NCI-H2196 (cell line): ENCODE results near the gene RNF169.
"Not testable (repeated sequence)": the region's sequence is repeated elsewhere in the genome, so short reads cannot be mapped to it uniquely, and the experiment has no call there.

Experiments used
- DNase-seq: peaks from one replicate; lab custom pipeline; 2025; ENCODE audit not compliant: unreplicated experiment; lab: John Stamatoyannopoulos, UW

Gene RNF169

DNA sequence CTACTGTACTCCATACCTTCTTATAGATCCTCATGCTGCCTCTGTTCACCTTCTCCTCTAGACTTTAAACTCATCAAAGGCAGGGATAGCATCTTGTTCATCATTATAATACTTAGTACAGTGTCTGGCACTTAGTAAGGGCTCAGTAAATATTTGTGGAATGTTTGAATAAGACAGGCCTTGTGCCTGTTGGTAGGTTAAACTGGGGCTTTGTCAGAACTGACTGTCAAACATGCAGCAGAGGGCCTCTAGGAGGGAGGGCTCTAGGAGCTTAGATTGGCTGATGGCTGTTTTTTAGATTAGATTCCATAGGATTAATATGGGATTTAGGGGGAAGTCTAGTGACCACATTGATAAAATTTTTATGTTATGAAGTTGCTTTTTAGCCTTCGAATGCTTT is 70.8 kb downstream of the RNF169 start:
- no peak for DNase-seq

DNA sequence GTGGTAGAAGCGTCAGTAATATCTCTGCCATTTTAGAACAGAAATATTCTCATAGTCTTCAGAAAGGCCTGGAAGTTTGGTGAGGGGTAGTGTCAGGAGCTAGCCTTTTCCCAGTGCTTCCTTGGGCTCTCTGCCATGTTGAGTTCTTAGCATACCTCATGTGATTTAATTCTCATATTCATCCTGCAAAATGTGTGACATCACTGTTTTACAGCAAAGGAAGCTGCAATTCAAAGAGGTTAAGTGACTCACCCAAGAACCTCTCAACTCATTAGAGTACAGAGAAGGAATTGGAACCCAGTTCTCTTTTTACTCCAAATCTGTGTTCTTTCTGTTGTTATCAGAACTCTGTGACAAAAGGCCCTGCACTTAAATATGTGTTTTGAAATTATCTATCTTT is 72.1 kb downstream of the RNF169 start:
- DNase-seq: no peak

- DNase-seq: no peak
Observed at GRCh38 chr11:74822170-74822569, 73.5 kb downstream of the RNF169 start.

DNA sequence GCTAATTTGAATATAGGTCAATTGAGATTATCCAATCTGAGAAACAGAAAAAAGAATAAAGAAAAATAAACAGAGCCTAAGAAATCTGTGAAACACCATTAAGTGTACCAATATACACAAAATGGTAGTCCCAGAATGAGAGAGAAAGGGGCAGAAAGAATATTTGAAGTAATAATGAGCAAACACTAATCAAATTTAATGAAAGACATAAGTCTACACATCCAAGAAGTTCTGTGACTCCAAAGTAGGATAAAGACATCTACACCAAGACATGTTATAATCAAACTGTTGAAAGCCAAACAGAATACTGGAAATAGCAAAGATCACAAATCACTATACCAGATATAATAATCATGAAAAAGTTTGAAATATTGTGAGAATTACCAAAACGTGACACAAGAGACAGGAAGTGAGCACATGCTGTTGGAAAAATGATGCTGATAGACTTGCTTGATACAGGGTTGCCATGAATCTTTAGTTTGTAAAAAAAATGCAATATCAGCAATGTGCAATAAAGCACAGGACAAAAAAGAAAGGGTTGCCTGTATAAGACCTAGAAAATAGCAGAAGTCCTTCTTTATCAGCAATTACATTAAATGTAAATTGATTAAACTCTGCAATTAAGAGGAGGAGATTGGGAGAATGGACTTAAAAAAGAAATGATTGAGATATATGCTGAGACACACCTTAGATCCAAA is 75.8 kb downstream of the RNF169 start:
- no peak for DNase-seq

DNA sequence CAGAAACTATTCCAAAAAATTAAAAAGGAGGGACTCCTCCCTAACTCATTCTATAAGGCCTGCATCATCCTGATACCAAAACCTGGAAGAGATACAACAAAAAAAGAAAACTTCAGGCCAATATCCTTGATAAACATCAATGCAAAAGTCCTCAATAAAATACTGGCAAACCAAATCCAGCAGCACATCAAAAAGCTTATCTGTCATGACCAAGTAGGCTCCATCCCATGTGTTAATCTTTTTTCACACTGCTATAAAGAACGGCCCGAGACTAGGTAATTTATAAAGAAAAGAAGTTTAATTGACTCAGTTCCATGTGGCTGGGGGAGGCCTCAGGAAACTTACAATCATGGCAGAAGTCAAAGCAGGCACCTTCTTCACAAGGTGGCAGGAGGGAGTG is 76.9 kb downstream of the RNF169 start:
- not testable (repeated sequence) for DNase-seq

- DNase-seq: no peak
Observed at GRCh38 chr11:74826901-74827300, 78.3 kb downstream of the RNF169 start.

GRCh38 chr11:74837191-74837590 is 88.5 kb downstream of the RNF169 start:
- no peak for DNase-seq

GRCh38 chr11:74838188-74838587 is 89.5 kb downstream of the RNF169 start:
- no peak for DNase-seq

DNA sequence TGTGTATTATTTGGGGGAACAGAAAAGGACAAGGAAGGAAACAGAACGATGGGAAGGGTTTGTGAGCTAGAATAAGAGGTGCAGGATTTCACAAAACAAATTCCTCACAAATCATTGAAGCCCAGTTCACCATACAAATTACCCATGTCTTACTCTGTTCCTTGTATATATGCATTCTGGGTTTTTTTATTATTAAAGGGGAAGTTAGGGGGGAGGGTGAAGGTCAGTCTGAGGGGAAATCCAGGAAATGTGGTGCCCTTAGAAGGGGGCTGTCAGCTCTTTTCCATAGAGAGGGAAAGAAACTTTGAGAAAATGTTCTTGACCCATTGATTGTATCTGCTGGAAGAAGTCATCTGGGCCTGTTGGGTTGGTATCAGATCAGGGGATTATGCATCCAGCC is 90.8 kb downstream of the RNF169 start:
- DNase-seq: no peak

DNA sequence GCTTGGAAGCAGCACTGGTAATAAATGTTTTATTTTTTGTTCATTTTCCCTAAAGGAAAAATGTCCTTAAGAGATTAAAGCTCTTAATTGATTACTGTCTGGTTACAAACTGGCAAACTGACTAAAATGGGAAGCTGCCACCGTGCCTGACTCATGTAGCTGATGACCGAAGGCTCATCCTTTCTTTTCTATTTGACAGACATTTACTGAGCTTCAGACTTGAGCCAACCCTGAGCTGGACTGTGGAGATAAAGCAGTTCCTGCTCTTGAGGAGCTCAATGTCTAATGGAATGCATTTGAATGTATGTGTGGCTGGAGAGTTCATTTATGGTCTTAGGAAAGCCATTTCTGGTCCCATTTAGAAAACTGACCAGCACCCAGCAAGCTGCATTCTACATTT is 91.3 kb downstream of the RNF169 start:
- no peak for DNase-seq

- no peak for DNase-seq
Observed at GRCh38 chr11:74840486-74840885, 91.8 kb downstream of the RNF169 start.

- DNase-seq: no peak
Observed at GRCh38 chr11:74842967-74843366, 94.3 kb downstream of the RNF169 start.

GRCh38 chr11:74844072-74844471 is 95.4 kb downstream of the RNF169 start:
- DNase-seq: no peak

GRCh38 chr11:74844865-74845264 is 96.2 kb downstream of the RNF169 start:
- no peak for DNase-seq

GRCh38 chr11:74845978-74846517 is 97.4 kb downstream of the RNF169 start:
- no peak for DNase-seq

- DNase-seq: no peak
Observed at GRCh38 chr11:74846770-74847169, 98.1 kb downstream of the RNF169 start.

GRCh38 chr11:74847395-74847794 is 98.7 kb downstream of the RNF169 start:
- DNase-seq: no peak

- no peak for DNase-seq
Observed at GRCh38 chr11:74847895-74848294, 99.2 kb downstream of the RNF169 start.

- DNase-seq: no peak
Observed at GRCh38 chr11:74849525-74850391, 101.1 kb downstream of the RNF169 start.

DNA sequence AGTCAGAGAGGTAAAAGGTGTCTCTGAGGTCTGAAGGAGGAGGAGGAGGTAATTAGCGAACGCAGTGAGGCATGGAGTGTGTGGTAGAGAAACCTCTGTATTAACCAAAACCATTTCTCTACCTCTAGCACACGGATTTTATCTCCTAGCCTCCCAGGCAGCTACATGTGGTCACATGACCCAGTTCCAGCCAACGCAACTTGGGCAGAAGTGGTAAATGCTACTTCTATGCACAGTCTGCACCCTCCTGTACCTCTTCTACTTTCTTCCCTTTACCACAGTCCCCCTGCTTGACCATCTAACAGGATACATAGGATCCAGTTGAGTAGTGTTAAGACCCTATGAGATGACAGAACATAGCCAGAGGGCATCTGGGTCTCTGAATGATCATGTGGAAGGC is 104.6 kb downstream of the RNF169 start:
- no peak for DNase-seq

DNA sequence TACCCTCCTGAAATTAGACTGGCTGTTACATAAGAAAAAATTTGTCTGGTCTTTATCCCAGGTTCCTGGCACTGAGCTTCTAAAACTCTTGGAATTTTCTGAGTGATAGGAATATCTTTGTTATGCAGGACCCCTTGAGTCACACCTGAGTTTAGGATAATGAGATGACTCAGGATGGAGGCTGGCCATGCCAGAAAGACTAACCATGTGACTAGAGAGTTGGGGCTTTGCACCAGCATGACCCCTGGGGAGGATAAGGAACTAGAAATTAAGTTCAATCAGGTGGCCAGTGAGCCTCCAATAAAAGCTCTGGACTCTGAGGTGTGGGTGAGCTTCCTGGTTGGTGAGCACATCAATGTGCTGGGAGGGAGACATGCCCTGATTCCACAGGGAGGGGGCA is 112.1 kb downstream of the RNF169 start:
- DNase-seq: no peak

GRCh38 chr11:74863410-74863809 is 114.8 kb downstream of the RNF169 start:
- DNase-seq: no peak
